ENCODE data around the gene ITFG2. TPM values are rescaled to one million over a fixed set of nuclear protein-coding genes. Genes with fewer than 3 reads are reported as not detected.

The ITFG2 gene
- total and polyA plus RNA-seq, 7 donors, result 11.6 to 31.9 (median 25.2) TPM

DNA sequence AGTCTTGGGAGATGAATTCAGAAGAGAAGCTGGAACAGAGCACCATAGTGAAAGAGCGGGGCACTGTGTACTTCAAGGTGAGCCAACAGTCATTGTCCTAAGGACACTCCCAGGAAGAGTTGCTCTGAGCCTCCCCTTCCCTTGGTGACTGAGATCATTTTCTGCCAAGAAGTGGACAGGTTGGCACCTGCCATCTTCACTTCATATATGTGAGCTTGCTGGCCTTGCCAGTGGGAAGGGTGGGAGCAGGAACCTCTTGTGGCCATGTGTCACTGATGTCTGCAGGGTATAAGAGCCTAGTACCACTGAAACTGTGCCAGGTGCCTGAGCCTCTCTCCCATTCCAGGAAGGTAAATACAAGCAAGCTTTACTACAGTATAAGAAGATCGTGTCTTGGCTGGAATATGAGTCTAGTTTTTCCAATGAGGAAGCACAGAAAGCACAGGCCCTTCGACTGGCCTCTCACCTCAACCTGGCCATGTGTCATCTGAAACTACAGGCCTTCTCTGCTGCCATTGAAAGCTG, 12.4 kb upstream of the ITFG2 start:
- peaks cover 22 to 76% (median 44%) of the 10 kb centered on the region in 4 donors for H3K36me3 ChIP-seq
- no peak overlapping the region for H3K27ac ChIP-seq
- TF ChIP-seq EP300 (IDR thresholded peaks at IDR 0.05) (no peak), POLR2A (IDR thresholded peaks at IDR 0.05) (no peak), POLR2AphosphoS5 (IDR thresholded peaks at IDR 0.05) (no peak)
- TF ChIP-seq, protein P1, sequence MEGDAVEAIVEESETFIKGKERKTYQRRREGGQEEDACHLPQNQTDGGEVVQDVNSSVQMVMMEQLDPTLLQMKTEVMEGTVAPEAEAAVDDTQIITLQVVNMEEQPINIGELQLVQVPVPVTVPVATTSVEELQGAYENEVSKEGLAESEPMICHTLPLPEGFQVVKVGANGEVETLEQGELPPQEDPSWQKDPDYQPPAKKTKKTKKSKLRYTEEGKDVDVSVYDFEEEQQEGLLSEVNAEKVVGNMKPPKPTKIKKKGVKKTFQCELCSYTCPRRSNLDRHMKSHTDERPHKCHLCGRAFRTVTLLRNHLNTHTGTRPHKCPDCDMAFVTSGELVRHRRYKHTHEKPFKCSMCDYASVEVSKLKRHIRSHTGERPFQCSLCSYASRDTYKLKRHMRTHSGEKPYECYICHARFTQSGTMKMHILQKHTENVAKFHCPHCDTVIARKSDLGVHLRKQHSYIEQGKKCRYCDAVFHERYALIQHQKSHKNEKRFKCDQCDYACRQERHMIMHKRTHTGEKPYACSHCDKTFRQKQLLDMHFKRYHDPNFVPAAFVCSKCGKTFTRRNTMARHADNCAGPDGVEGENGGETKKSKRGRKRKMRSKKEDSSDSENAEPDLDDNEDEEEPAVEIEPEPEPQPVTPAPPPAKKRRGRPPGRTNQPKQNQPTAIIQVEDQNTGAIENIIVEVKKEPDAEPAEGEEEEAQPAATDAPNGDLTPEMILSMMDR (IDR thresholded peaks at IDR 0.05), result no peak
- WGBS, 2 donors, result 71 to 89% methylated on average over 3 of the region's 3 CpGs
- peaks cover 0 to 45% (median 34%) of the 10 kb centered on the region in 4 donors for H3K4me1 ChIP-seq
- H3K27me3 ChIP-seq, result no peaks in the 10 kb centered on the region
- DNase-seq, result no peak
- H3K9me3 ChIP-seq, result no peaks in the 10 kb centered on the region
- H3K4me3 ChIP-seq, result no peak overlapping the region
- intact Hi-C loops (cut with DNase I), result no loop called here

DNA sequence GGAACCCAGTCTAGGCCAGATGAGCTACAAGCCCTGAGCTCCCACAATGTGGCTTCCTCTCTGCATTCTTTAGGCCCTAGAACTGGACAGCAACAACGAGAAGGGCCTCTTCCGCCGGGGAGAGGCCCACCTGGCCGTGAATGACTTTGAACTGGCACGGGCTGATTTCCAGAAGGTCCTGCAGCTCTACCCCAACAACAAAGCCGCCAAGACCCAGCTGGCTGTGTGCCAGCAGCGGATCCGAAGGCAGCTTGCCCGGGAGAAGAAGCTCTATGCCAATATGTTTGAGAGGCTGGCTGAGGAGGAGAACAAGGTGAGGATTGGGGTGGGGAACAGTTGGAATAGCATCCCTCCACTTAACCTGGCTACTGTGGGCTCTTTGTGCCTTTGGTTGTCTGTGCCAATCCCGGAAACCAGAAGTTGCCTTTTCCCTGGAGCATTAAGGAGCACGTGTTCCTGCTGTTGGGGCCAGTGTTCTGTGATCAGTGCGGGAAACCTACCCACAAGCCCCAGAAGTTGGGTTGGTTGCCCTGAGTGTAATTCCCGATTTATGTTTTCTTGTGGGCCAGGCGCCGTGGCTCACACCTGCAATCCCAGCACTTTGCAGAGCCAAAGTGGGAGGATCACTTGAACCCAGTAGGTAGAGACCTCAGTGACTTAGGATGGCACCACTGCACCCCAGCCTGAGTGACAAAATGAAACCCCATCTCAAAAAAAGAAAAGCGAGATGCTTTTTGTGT, 11.3 kb upstream of the ITFG2 start:
- Histone ChIP-seq H3K27me3 (no peaks in the 10 kb centered on the region), H3K4me3 (no peak overlapping the region), H3K9me3 (no peaks in the 10 kb centered on the region), H3K27ac (peak overlapping the region in 1 of 4 donors; percentile 11), H3K4me1 (peaks cover 0 to 52% (median 36%) of the 10 kb centered on the region in 4 donors), H3K36me3 (peaks cover 22 to 76% (median 44%) of the 10 kb centered on the region in 4 donors)
- TF ChIP-seq EP300 (IDR thresholded peaks at IDR 0.05), result no peak
- TF ChIP-seq POLR2AphosphoS5 (IDR thresholded peaks at IDR 0.05), result no peak
- no peak for TF ChIP-seq POLR2A (IDR thresholded peaks at IDR 0.05)
- TF ChIP-seq, protein P1 (IDR thresholded peaks at IDR 0.05), result no peak
- 81 to 91% methylated on average over 16 of the region's 16 CpGs for WGBS, 2 donors
- no peak for DNase-seq
- intact Hi-C loops (cut with DNase I), result no loop called here

DNA sequence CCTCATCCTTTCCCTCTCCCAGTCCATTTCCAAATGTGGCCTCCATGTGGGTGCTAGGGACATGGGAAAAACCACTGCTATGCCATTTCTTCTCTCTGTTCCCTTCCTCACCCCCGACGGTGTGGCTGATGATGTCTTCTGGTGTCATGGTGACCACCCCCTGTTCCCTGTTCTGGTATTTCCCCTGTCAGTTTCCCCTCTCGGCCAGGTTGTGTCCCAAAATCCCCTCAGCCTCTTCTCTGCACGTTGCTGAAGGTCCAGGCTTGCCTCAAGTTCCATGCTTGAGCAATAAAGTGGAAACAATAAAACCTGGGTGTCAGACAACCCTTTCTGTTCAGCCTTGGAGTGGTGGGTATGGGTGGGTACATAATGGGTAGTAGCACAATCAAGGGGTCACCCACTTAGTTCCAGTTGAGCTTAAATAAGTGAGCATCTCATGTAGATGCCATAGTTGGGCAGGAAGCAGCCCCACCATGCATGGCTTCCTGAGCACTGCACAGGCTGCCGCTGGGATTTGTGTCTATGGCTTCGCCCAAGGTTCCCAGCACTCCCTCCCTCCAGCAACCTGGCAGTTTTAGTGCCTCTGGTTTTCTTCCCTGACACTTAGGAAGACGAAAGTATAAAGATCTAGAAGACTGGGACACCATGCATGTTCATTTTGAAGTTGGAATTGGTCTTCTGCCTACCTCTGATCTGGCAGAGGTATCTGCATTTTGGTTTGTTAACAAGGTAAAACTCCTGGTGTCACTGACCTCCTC, 8.7 kb upstream of the ITFG2 start:
- intact Hi-C loops (cut with DNase I), result no loop called here
- 74 to 80% methylated on average over 7 of the region's 7 CpGs for WGBS, 2 donors
- no peaks in the 10 kb centered on the region for H3K9me3 ChIP-seq
- H3K27ac ChIP-seq, result peak overlapping the region; percentile 24 to 47 (median 43)
- H3K36me3 ChIP-seq, result peaks cover 20 to 60% (median 37%) of the 10 kb centered on the region in 4 donors
- H3K27me3 ChIP-seq, result no peaks in the 10 kb centered on the region
- no peak for DNase-seq
- H3K4me1 ChIP-seq, result peaks cover 0 to 33% (median 22%) of the 10 kb centered on the region in 4 donors
- TF ChIP-seq, protein P1 (IDR thresholded peaks at IDR 0.05), result no peak
- TF ChIP-seq POLR2A (IDR thresholded peaks at IDR 0.05) (no peak), EP300 (IDR thresholded peaks at IDR 0.05) (no peak), POLR2AphosphoS5 (IDR thresholded peaks at IDR 0.05) (no peak)
- no peak overlapping the region for H3K4me3 ChIP-seq

DNA sequence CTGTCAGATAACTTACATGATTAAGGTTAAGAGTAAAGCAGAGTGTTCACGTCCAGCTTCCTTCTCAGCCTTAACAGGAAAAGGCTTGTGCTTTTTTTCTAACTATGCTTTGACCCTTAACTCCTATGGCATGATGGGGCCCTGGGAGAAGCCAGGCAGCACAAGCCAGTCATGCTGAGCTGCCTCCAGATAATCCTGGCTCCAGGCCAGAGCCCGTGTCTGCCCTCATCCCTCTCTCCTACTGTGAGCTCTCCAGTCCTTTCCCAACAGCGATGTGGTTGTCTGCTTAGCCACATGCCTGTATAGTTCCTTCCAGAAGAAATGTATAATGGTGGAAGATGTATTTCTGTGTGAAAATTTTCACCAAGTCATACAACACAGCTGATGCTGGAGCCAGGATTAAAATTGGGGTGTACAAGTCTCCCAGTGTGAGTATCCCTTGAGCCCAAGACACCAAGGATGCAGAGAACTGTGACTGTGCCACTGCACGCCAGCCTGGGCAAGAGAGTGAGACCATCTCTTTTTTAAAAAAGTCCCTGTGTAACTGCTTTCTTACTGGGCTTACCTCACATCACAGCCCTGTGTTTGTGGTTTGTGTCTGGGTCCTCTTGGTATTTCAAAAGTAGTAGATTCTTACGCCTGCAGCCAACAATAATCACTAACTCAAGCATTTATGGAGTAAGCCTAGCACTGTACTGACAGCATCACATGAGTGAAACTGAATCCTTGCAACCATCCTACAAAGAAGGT, 7.9 kb upstream of the ITFG2 start:
- Histone ChIP-seq H3K36me3 (peaks cover 13 to 52% (median 31%) of the 10 kb centered on the region in 4 donors), H3K4me3 (no peak overlapping the region), H3K9me3 (no peaks in the 10 kb centered on the region), H3K4me1 (peaks cover 0 to 33% (median 22%) of the 10 kb centered on the region in 4 donors), H3K27me3 (no peaks in the 10 kb centered on the region), H3K27ac (peak overlapping the region in 3 of 4 donors; percentile 24 to 47 (median 45))
- intact Hi-C loops (cut with DNase I), result no loop called here
- 71 to 74% methylated on average over 5 of the region's 5 CpGs for WGBS, 2 donors
- TF ChIP-seq POLR2AphosphoS5 (IDR thresholded peaks at IDR 0.05) (no peak), POLR2A (IDR thresholded peaks at IDR 0.05) (no peak)
- peak; percentile 84 for DNase-seq
